Measurements from ENCODE around the gene LUC7L3. TPM values are rescaled to one million over a fixed set of nuclear protein-coding genes. Genes with fewer than 3 reads are reported as not detected.
A peak's percentile ranks its signal among the peaks of the same experiment; 100 is the strongest.

LUC7L3 gene
- total and polyA plus RNA-seq, 2 of the 13 experiments (the other 11 are each of a cell fraction or from before 2014, with no cell fraction given) = 108 to 120 TPM

DNA sequence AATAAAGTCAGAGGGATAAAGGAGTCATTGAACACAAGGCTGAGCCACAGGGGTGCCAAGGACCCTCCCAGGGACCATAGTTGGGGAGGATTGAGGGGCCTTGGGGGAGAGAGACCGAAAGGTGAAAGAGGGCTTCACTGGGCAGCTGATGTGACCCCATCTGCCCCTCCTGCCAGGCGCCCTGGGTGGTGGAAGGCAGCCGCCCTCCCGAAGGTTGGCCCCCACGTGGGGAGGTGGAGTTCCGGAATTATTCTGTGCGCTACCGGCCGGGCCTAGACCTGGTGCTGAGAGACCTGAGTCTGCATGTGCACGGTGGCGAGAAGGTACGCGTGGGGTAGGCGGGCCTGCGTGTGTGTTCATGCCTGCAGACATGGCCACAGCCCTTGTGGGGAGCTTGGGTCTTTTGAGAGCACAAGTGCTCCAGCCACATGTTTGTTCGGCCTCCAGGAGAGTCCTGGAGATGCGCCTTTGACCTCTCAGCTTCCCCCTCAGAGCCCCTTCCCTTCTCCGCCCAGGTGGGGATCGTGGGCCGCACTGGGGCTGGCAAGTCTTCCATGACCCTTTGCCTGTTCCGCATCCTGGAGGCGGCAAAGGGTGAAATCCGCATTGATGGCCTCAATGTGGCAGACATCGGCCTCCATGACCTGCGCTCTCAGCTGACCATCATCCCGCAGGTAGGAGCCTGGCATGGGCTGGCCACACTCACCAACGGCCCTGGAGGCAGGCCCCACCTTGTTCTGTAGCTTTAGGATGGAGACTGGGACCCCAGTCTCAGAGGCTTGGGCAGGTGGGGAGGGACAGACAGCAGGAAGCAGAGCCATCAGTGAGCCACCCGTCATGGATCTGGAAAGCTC is 35.7 kb upstream of the LUC7L3 start (continued):
- TF ChIP-seq, protein P1, sequence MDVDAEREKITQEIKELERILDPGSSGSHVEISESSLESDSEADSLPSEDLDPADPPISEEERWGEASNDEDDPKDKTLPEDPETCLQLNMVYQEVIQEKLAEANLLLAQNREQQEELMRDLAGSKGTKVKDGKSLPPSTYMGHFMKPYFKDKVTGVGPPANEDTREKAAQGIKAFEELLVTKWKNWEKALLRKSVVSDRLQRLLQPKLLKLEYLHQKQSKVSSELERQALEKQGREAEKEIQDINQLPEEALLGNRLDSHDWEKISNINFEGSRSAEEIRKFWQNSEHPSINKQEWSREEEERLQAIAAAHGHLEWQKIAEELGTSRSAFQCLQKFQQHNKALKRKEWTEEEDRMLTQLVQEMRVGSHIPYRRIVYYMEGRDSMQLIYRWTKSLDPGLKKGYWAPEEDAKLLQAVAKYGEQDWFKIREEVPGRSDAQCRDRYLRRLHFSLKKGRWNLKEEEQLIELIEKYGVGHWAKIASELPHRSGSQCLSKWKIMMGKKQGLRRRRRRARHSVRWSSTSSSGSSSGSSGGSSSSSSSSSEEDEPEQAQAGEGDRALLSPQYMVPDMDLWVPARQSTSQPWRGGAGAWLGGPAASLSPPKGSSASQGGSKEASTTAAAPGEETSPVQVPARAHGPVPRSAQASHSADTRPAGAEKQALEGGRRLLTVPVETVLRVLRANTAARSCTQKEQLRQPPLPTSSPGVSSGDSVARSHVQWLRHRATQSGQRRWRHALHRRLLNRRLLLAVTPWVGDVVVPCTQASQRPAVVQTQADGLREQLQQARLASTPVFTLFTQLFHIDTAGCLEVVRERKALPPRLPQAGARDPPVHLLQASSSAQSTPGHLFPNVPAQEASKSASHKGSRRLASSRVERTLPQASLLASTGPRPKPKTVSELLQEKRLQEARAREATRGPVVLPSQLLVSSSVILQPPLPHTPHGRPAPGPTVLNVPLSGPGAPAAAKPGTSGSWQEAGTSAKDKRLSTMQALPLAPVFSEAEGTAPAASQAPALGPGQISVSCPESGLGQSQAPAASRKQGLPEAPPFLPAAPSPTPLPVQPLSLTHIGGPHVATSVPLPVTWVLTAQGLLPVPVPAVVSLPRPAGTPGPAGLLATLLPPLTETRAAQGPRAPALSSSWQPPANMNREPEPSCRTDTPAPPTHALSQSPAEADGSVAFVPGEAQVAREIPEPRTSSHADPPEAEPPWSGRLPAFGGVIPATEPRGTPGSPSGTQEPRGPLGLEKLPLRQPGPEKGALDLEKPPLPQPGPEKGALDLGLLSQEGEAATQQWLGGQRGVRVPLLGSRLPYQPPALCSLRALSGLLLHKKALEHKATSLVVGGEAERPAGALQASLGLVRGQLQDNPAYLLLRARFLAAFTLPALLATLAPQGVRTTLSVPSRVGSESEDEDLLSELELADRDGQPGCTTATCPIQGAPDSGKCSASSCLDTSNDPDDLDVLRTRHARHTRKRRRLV (CRISPR knock-in tag; IDR thresholded peaks at IDR 0.05) = no peak
- TF ChIP-seq, protein P2, sequence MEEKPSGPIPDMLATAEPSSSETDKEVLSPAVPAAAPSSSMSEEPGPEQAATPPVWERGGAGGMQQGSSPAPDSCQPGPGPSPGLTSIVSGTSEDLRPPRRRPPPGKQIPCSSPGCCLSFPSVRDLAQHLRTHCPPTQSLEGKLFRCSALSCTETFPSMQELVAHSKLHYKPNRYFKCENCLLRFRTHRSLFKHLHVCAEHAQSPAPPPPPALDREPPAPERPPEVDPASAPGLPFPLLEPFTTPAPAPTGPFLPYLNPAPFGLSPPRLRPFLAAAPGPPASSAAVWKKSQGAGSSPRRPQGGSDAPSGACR (CRISPR knock-in tag; IDR thresholded peaks at IDR 0.05) = peak; percentile 71; the same call in 1 of the 2 replicates
- TF ChIP-seq ZC3H4 (CRISPR knock-in tag; IDR thresholded peaks at IDR 0.05; ENCODE audit: borderline replicate concordance) = 0 out of 2 replicates have a peak, but pooled peaks have one; percentile 31
- TF ChIP-seq NR2F6 (IDR thresholded peaks at IDR 0.05) = no peak
- TF ChIP-seq NR2F6 (CRISPR knock-in tag; IDR thresholded peaks at IDR 0.05) = no peak
- no peak for TF ChIP-seq CENPX (CRISPR knock-in tag; IDR thresholded peaks at IDR 0.05)
- 0 out of 2 replicates have a peak, but pooled peaks have one; percentile 22 for TF ChIP-seq RXRA (CRISPR knock-in tag; IDR thresholded peaks at IDR 0.05)
- no peak for TF ChIP-seq JUN (CRISPR knock-in tag; IDR thresholded peaks at IDR 0.05)
- 0 out of 2 replicates have a peak, but pooled peaks have one; percentile 17 for TF ChIP-seq ZNF616 (CRISPR knock-in tag; IDR thresholded peaks at IDR 0.05; ENCODE audit: low read depth)
- TF ChIP-seq KMT2A (CRISPR knock-in tag; IDR thresholded peaks at IDR 0.05) = no peak
- 0 out of 2 replicates have a peak, but pooled peaks have one; percentile 8 for TF ChIP-seq SP5 (CRISPR knock-in tag; IDR thresholded peaks at IDR 0.05; ENCODE audit: borderline replicate concordance, low read depth)
- TF ChIP-seq ARID2 (CRISPR knock-in tag; IDR thresholded peaks at IDR 0.05; ENCODE audit: borderline replicate concordance) = 0 out of 2 replicates have a peak, but pooled peaks have one; percentile 47
- TF ChIP-seq, protein P3, sequence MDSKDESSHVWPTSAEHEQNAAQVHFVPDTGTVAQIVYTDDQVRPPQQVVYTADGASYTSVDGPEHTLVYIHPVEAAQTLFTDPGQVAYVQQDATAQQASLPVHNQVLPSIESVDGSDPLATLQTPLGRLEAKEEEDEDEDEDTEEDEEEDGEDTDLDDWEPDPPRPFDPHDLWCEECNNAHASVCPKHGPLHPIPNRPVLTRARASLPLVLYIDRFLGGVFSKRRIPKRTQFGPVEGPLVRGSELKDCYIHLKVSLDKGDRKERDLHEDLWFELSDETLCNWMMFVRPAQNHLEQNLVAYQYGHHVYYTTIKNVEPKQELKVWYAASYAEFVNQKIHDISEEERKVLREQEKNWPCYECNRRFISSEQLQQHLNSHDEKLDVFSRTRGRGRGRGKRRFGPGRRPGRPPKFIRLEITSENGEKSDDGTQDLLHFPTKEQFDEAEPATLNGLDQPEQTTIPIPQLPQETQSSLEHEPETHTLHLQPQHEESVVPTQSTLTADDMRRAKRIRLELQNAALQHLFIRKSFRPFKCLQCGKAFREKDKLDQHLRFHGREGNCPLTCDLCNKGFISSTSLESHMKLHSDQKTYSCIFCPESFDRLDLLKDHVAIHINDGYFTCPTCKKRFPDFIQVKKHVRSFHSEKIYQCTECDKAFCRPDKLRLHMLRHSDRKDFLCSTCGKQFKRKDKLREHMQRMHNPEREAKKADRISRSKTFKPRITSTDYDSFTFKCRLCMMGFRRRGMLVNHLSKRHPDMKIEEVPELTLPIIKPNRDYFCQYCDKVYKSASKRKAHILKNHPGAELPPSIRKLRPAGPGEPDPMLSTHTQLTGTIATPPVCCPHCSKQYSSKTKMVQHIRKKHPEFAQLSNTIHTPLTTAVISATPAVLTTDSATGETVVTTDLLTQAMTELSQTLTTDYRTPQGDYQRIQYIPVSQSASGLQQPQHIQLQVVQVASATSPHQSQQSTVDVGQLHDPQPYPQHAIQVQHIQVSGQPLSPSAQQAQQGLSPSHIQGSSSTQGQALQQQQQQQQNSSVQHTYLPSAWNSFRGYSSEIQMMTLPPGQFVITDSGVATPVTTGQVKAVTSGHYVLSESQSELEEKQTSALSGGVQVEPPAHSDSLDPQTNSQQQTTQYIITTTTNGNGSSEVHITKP (CRISPR knock-in tag; IDR thresholded peaks at IDR 0.05; ENCODE audit: low read depth) = 0 out of 2 replicates have a peak, but pooled peaks have one; percentile 37
- TF ChIP-seq, protein P4, sequence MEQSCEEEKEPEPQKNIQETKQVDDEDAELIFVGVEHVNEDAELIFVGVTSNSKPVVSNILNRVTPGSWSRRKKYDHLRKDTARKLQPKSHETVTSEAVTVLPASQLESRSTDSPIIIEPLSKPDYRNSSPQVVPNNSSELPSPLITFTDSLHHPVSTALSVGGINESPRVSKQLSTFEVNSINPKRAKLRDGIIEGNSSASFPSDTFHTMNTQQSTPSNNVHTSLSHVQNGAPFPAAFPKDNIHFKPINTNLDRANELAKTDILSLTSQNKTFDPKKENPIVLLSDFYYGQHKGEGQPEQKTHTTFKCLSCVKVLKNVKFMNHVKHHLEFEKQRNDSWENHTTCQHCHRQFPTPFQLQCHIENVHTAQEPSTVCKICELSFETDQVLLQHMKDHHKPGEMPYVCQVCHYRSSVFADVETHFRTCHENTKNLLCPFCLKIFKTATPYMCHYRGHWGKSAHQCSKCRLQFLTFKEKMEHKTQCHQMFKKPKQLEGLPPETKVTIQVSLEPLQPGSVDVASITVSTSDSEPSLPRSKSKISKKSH (CRISPR knock-in tag; IDR thresholded peaks at IDR 0.05; ENCODE audit: borderline replicate concordance) = 0 out of 2 replicates have a peak, but pooled peaks have one; percentile 14
- TF ChIP-seq ZNF180 (CRISPR knock-in tag; IDR thresholded peaks at IDR 0.05; ENCODE audit: borderline replicate concordance, low read depth) = 0 out of 2 replicates have a peak, but pooled peaks have one; percentile 45
- peak; percentile 62; the same call in 1 of the 2 replicates for TF ChIP-seq ZNF768 (CRISPR knock-in tag; IDR thresholded peaks at IDR 0.05)
